Ascending aorta (tissue), 2 donors: ENCODE results near the gene PSENEN. TPM values are rescaled to one million over a fixed set of nuclear protein-coding genes. Genes with fewer than 3 reads are reported as not detected.

ENCODE experiments used
- DNase-seq, 2 donors: peaks; one replicate each; pipeline ENCODE4 v3.0.0-alpha.2; 2019; ENCODE audit warnings: low spot score in 2 of 2
- H3K27ac ChIP-seq, 2 donors: fragments of 200-600 bp; sonication (generic); one replicate each; pipeline ENCODE4 v1.5.1; 2016 to 2017; ENCODE audit warnings: mild to moderate bottlenecking in 1 of 2
- H3K27me3 ChIP-seq: fragments of 200-600 bp; sonication (generic); one replicate; pipeline ENCODE4 v1.5.1; 2017
- H3K36me3 ChIP-seq, 2 donors: fragments of 200-600 bp; sonication (generic); one replicate each; pipeline ENCODE4 v1.5.1; 2016
- H3K4me1 ChIP-seq, 2 donors: fragments of 200-600 bp; sonication (generic); one replicate each; pipeline ENCODE4 v1.5.1; 2016 to 2017; ENCODE audit warnings: mild to moderate bottlenecking in 1 of 2
- H3K4me3 ChIP-seq, 2 donors: fragments of 200-600 bp; sonication (generic); one replicate each; pipeline ENCODE4 v1.5.1; 2016 to 2017; ENCODE audit warnings: mild to moderate bottlenecking in 1 of 2
- H3K9me3 ChIP-seq, 2 donors: fragments of 200-600 bp; sonication (generic); one replicate each; pipeline ENCODE4 v1.5.1; 2016
- CTCF ChIP-seq, 3 experiments: fragments of 200-600 bp in 2 of 3; fragments of 450-650 bp in 1 of 3; sonication (generic) in 2 of 3; IDR thresholded peaks; one replicate each; pipeline ENCODE4 v1.5.1; 2016 to 2019; ENCODE audit warnings: antibody characterized with exemption in 3 of 3, mild to moderate bottlenecking in 1 of 3, moderate library complexity in 1 of 3
- intact Hi-C: fragments of 100-400 bp; cut with DNase I; formaldehyde crosslinking; loops from one replicate; pipeline ENCODE4 v1.15.1; 2023
- total RNA-seq: library from RNA; depleted of rRNA; stranded (reverse); fragments of >200 nt; gene quantifications from one replicate; pipeline ENCODE4 v1.1.0, GENCODE V29; 2016

Gene PSENEN
- total RNA-seq, 1 donor from 2014 or later = 110 TPM

GRCh38 chr19:35789978-35790944 lies 44.8 kb downstream of the PSENEN start:
- no peak for DNase-seq
- H3K9me3 ChIP-seq = no peaks in the 10 kb centered on the region
- TF ChIP-seq CTCF (IDR thresholded peaks at IDR 0.05) = no peak
- intact Hi-C loops = no loop called here
- peaks cover 0 to 8% of the 10 kb centered on the region in 2 donors for H3K36me3 ChIP-seq
- H3K27me3 ChIP-seq = no peaks in the 10 kb centered on the region
- no peak overlapping the region for H3K4me3 ChIP-seq
- no peaks in the 10 kb centered on the region for H3K4me1 ChIP-seq
- no peak overlapping the region for H3K27ac ChIP-seq

GRCh38 chr19:35790981-35791813 lies 45.7 kb downstream of the PSENEN start:
- Histone ChIP-seq H3K27ac (no peak overlapping the region), H3K4me3 (no peak overlapping the region), H3K4me1 (no peaks in the 10 kb centered on the region), H3K27me3 (no peaks in the 10 kb centered on the region), H3K36me3 (peaks cover 0 to 8% of the 10 kb centered on the region in 2 donors), H3K9me3 (no peaks in the 10 kb centered on the region)
- DNase-seq = peak in 1 of 2 donors; percentile 61
- no peak for TF ChIP-seq CTCF (IDR thresholded peaks at IDR 0.05)
- intact Hi-C loops = no loop called here

GRCh38 chr19:35791814-35792279 lies 46.4 kb downstream of the PSENEN start:
- Histone ChIP-seq H3K27me3 (no peaks in the 10 kb centered on the region), H3K4me3 (no peak overlapping the region), H3K27ac (no peak overlapping the region), H3K4me1 (no peaks in the 10 kb centered on the region), H3K9me3 (no peaks in the 10 kb centered on the region), H3K36me3 (peaks cover 0 to 5% of the 10 kb centered on the region in 2 donors)
- TF ChIP-seq CTCF (IDR thresholded peaks at IDR 0.05) = no peak
- DNase-seq = no peak
- intact Hi-C loops = no loop called here

- Histone ChIP-seq H3K9me3 (no peaks in the 10 kb centered on the region), H3K4me1 (no peaks in the 10 kb centered on the region), H3K27ac (no peak overlapping the region), H3K27me3 (no peaks in the 10 kb centered on the region), H3K4me3 (no peak overlapping the region), H3K36me3 (peaks cover 0 to under 1% of the 10 kb centered on the region in 2 donors)
- DNase-seq = no peak
- TF ChIP-seq CTCF (IDR thresholded peaks at IDR 0.05) = no peak
- intact Hi-C loops = no loop called here
These were observed 46.9 kb downstream of the PSENEN start for GRCh38 chr19:35792312-35792711.

- DNase-seq = no peak
- no peak for TF ChIP-seq CTCF (IDR thresholded peaks at IDR 0.05)
- no peaks in the 10 kb centered on the region for H3K36me3 ChIP-seq
- H3K4me3 ChIP-seq = no peak overlapping the region
- H3K27me3 ChIP-seq = no peaks in the 10 kb centered on the region
- H3K9me3 ChIP-seq = no peaks in the 10 kb centered on the region
- intact Hi-C loops = no loop called here
- H3K27ac ChIP-seq = no peak overlapping the region
- H3K4me1 ChIP-seq = no peaks in the 10 kb centered on the region
These were observed 47.4 kb downstream of the PSENEN start for GRCh38 chr19:35792888-35793287.
